GM18951 (cell line): ENCODE measurements around the gene CCDC200.
"Not testable (repeated sequence)": the region's sequence is repeated elsewhere in the genome, so short reads cannot be mapped to it uniquely, and the experiment has no call there.

Experiments used
- POLR2A ChIP-seq: IDR thresholded peaks from 4 replicates; pipeline ENCODE4 v1.6.1; 2011; ENCODE audit warnings: mild to moderate bottlenecking; ENCODE audit not compliant: insufficient read length, insufficient read depth; ENCODE audit errors: extremely low read depth
- in situ Hi-C: fragments of 300-500 bp; cut with MboI; formaldehyde crosslinking; loops from one replicate; pipeline ENCODE4 v1.12.0; 2022; ENCODE audit warnings: low sequenced_read_pairs, mixed read lengths, inconsistent platforms; ENCODE audit not compliant: unreplicated experiment

The CCDC200 gene

DNA sequence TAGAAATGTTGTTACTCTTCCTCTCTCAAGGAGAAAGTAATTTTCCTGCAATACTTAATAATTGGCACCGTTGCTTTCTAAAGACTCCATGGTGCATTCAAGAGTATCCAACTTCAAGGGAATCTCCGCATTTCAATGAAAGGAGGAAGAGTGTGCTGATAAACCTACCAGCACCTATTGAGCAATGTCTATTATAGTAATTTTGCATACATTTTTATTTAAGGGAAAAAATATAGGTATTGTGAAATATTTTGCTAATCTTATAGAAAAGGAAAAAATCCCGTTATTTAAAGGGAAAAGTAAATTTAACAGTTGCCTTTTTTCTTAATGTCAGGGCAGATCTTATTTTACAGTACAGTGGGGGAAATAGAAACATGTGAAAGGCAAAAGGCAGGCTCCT is 17.8 kb downstream of the CCDC200 start:
- in situ Hi-C loops = no loop called here

DNA sequence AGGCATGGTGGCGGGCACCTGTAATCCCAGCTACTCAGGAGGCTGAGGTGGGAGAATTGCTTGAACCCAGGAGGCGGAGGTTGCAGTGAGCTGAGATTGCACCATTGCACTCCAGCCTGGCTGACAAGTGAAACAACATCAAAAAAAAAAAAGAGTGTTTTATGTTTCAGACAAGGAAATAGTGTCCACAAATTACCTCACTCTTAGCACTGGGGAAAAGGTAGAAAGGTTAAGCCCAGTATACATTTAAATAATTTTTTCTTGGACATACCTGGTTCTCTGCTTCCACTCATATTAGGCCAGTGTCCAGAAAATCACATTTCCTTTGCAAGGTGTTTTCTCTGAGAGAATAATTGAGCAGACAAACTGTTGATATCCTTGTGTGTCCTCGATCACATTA is 25.4 kb downstream of the CCDC200 start:
- in situ Hi-C loops = not testable (repeated sequence)

More for the DNA sequence above, 17.8 kb downstream of the CCDC200 start:
- no peak for TF ChIP-seq POLR2A

DNA sequence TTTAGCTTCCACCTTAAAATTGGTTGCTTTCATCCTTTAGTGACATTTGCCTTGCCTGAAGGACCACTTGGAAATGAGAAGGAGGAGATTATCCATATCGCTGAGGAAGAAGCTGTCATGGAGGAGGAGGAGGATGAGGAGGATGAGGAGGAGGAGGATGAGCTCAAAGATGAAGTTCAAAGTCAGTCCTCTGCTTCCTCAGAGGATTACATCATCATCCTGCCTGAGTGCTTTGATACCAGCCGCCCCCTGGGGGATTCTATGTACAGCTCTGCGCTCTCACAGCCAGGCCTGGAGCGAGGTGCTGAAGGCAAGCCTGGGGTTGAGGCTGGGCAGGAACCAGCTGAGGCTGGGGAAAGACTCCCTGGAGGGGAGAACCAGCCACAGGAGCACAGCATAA is 28.3 kb downstream of the CCDC200 start:
- TF ChIP-seq POLR2A = no peak
- in situ Hi-C loops = no loop called here

DNA sequence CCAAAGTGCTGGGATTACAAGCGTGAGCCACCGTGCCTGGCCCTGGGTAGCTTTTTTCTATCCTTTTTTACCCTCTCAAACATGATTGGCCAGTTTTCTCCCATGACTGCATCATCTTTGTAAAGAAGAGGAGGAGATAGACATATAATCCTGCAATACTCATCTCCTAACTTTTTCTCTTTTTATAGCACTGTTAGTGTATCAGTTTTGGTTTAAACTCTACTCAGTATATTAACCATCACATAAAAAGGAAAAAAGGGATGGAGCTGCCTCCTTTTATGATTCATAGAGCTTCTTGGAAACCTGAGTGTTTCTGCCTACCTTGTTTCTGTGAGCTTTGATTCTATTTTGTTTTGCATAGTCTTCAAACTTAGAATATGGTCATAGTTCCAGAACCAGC is 28.8 kb downstream of the CCDC200 start:
- in situ Hi-C loops = no loop called here
- no peak for TF ChIP-seq POLR2A

DNA sequence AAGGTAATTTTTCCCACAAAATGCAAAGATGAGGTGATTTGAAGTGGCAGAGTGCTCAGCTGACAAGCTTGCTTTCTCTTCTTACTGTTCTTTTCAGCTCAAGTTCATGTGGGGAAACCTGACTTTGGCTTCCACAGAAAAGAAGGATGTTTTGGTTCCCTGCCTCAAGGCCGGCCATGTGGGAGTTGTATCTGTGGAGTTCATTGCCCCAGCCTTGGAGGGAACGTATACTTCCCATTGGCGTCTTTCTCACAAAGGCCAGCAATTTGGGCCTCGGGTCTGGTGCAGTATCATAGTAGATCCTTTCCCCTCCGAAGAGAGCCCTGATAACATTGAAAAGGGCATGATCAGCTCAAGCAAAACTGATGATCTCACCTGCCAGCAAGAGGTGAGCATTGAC is 35.2 kb downstream of the CCDC200 start:
- no peak for TF ChIP-seq POLR2A
- in situ Hi-C loops = no loop called here

DNA sequence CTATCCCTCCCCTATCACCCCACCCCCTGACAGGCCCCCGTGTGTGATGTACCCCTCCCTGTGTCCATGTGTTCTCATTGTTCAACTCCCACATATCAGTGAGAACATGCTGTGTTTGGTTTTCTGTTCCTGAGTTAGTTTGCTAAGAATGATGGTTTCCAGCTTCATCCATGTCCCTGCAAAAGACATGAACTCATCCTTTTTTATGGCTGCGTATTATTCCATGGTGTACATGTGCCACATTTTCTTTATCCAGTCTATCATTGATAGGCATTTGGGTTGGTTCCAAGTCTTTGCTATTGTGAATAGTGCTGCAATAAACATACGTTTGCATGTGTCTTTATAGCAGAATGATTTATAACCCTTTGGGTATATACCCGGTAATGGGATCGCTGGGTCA is 41.8 kb downstream of the CCDC200 start:
- in situ Hi-C loops = not testable (repeated sequence)

DNA sequence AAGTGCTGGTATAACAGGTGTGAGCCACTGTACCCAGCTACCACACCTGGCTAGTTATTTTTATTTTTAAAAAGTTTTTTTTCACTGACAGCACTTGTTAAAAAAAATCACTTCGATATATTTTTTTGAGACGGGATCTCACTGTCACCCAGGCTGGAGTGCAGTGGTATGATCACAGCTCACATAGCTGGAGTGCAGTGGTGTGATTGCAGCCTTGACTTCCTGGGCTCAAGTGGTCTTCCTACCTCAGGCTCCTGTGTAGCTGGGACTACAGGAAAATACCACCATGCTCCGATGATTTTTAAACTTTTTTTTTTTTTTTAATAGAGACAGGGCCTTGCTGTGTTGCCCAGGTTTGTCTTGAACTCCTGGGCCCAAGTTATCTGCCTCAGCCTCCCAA is 44.5 kb downstream of the CCDC200 start:
- no peak for TF ChIP-seq POLR2A
- in situ Hi-C loops = no loop called here

DNA sequence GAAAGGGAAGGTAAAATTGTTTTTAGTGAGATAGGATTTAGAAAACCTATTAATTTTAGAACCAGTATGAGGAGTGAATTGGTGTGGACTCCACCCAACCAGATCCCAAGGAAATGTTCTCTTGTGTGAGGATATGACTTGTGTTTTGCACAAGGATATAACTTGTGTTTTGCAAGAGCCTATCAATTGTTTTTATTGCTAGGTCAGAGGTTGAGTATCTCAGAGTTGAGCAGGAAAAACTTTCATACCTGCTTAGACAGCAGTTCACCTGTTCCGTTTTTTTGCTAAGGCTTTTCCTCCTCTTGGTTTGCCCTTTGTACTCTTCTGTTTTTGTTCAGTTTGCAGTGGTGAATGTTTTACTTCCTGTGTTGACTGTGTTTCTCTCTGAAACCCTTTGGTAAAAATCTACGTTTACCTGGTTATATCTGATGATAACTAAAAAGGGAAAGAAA is 52.3 kb downstream of the CCDC200 start:
- in situ Hi-C loops = no loop called here

DNA sequence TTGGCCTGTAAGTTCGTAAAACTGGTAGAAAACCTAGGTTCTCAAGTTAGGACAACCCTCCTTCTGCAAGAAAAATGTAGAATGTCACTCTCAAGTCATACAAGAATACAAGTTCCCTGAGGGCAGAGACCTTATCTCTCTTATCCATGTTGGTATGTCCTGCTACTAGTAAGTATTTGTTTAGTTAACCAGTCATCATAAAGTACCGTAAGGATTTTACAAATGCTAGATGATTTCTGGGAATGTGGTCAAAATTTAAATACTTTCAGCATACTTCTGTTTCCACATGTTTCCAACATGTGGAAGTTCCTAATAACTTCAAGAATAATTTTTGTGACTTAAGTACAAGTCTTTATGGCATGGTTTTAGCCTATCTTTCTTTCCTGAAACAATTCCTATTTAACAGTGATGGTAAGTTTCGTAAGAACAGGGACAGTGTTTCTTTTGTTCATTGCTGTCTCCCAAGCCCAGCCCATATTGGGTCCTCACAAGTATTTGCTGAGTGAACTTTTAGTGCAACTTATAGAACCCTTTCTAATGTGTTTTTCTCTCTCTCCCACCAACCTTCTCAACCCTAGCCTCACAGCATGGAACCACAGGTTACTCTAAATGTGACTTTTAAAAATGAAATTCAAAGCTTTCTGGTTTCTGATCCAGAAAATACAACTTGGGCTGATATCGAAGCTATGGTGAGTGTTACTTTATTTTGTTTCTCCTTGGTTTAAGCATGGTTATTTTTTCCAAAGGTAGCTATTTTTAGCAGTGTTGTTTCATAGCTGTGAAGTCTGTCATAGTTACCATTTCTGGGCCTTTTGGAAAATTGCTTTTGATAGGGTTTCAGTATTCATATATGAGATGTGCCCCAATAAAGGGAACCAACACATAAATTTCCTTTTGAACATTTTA is 53.0 kb downstream of the CCDC200 start:
- no peak for TF ChIP-seq POLR2A
- in situ Hi-C loops = no loop called here

More for the DNA sequence above, 52.3 kb downstream of the CCDC200 start:
- TF ChIP-seq POLR2A = no peak

DNA sequence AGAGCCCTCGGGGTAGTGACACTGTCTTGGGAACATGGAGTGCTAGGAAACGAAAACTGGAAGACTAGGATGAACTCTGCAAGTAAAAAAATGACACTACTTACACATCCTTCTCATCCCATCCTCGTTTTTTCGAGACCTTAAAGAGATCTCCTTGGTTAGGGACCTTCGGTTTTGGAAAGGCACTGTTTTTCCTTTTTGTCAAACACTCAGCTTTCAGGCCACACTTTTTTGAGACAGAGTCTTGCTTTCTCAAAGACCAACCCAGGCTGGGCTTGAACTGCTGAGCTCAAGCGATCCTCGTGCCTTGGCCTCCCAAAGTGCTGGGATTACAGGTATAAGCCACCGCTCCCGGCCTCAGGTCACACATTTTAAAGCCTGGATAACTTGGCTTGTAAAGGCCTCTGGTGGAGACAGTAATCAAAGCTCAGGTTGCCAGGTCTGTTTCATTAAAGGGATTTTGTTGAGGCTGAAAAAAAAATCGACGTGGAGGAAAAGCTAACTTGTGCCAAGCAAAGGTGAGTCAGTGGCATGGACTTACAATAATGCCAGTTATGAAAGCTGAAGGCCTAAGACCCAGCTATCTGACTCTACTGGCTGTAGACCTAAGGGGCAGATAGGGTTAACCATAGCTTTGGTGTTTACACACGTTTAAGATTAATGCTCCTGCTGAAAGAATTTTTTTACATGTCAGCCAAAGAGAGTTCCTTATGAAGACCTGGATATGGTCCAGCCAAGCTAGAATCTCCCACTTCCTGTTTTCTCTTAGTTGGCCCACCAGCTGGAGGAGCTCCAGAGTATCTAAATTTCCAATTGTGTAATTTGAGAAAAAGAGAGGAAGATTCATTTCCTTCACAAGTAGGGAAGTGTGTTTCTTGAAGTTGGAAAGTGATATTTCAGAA is 56.6 kb downstream of the CCDC200 start:
- in situ Hi-C loops = no loop called here

More for the DNA sequence above, 56.6 kb downstream of the CCDC200 start:
- no peak for TF ChIP-seq POLR2A
